Stimulated activated CD8-positive, alpha-beta memory T cell treated with anti-CD3 and anti-CD28 coated beads, Interleukin-4, amount 100 ng/mL, for 48 hours (primary cell): ENCODE results near the gene GPER1.
"Not testable (repeated sequence)": the region's sequence is repeated elsewhere in the genome, so short reads cannot be mapped to it uniquely, and the experiment has no call there.

Experiments
- DNase-seq: peaks from one replicate; pipeline ENCODE4 v3.0.0-alpha.2; 2020

Gene GPER1

GRCh38 chr7:1087952-1088920, at the start of gene GPER1:
TSS of gene GPER1 (plus strand) at chr7:1088113. CDS start at chr7:1091729, 3,616 bp downstream.
- no peak for DNase-seq

DNA sequence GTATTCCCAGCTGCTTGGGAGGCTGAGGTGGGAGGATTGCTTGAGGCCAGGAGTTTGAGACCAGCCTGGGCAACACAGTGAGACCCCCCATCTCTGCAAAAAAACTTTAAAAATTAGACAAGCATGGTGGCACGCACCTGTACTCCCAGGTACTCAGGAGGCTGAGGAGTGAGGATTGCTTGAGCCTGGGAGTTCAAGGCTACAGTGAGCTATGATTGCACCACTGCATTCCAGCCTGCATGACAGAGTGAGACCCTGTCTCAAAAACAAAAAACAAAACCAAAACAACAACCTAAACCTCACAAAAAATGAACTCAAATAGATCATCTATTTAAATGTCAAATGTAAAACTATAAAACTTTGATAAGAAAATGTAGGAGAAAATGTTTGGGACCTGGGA, 47.7 kb upstream of the GPER1 start:
- not testable (repeated sequence) for DNase-seq

DNA sequence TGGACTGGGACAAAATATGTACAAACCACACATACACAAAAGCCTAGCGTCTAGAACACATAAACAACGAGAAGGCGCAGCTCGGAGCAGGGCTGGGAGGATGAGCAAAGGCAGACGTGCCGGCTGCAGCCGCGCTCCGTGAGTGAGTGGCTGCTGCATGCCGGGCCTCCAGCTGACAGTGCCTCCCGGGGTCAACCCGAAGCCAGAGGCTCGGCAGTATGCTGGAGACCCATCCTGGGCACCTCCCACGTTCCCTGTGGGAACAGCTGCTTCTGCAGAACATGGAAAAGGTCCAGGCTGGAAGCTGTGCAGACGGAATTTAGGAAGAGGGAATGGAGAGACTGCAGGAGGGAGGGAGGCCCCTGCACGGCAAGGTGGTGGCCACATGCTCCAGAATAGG, 47.1 kb upstream of the GPER1 start:
- no peak for DNase-seq

DNA sequence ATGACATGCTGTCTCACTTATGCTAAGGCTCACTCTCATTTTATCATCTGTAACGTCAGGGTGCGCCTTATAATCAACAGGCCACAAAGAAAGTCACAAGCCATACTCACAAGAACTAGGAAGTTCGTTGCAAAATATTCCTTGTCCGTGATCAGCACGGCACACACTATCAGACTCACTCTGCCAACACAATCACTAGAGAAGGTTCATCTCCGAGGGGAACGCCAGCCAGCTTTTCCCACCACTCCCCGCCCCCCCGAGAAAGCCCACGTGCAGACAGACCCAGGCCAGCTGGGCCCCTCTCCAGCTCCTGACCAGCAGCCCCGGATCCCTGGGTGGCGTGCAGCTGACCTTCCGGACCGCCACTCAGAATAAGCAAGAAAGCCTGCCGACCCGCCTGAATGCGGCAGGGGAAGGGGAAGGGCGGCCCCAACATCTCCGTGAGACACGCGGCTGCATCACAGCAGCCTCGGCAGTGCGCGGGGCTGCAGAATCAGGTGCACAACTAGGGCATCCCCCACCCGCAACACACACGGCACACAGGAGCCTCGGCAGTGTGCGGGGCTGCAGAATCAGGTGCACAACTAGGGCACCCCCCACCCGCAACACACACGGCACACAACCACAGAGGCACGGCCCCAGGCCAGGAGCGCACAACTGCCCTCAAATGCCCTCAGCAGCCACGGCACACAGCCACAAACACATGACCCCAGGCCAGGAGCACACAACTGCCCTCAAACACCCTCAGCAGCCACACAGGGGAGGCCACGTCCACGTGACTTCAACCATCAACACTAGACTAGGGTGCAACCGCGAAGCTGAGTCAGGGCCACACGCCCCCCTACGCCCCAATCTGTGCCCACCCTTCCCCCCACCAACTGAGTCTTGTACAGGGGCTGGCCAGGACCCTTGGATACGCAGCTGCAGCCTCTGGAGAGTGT, 46.1 kb upstream of the GPER1 start:
- peak; percentile 33 for DNase-seq

DNA sequence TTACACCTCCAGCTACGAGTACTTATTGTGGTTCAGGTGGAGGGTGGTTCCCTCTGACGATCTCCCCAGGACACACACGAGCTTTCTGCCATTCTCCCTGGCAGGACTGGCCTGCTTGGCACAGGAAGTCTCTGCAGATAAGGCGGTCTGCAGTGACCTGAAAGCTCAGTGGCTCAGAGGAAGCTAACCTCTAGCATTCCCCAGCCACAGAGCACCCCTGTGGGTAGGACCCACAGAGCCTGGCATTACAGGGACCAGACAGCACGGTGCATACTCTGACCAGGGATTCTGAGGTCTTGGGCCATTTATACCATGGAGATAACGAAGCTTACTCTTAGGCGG, 45.5 kb upstream of the GPER1 start:
- DNase-seq: no peak

GRCh38 chr7:1043552-1044188, 44.2 kb upstream of the GPER1 start:
- no peak for DNase-seq

DNA sequence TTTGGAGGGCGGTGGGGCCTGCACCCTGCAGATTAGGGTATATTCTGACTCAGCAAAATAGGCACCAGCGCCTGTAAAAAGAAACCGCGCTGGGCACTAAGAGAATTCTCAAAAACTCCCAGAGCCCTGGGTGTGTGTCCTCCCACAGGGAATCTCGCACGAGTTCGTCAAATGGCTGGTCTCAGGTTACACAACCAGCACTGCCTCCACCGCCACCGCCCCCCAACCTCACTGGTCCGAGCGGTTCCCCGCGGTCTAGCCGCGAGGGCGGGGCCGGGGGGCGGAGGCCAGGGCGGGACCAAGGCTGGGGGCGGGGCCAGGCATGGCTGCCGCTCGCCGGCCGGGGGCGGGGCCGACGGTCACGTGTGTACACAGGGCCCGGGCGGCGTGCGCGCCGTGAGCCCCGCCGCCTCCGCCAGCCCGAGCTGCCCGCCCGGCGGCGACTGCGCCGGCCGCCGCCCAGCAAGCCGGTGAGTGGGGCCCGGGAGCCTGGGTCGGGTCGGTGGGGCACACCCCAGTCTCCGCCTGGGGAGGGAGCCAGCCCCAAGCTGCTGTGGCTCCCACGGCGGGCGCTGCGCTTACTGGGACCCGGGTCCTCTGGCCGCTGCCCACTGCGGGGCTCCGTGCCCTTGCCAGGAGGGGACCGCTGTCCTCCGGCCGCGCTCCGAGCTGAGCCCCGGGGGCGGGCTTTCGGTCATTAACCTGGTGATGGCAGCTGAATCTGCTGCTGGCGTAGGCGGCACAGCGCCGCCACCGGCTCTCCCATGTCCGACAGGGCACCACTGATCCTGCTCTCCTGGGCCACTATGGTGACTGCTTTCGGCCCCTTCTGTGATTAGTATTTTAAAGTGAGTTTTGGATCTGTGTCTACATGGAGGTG, 43.5 kb upstream of the GPER1 start, which contains the start of gene GPR146:
Gene GPR146, plus strand, starts transcription at position 358 of the 880 bp plus-strand sequence. CDS start 12,970 bp downstream, outside the sequence.
- peak; percentile 97 for DNase-seq

DNA sequence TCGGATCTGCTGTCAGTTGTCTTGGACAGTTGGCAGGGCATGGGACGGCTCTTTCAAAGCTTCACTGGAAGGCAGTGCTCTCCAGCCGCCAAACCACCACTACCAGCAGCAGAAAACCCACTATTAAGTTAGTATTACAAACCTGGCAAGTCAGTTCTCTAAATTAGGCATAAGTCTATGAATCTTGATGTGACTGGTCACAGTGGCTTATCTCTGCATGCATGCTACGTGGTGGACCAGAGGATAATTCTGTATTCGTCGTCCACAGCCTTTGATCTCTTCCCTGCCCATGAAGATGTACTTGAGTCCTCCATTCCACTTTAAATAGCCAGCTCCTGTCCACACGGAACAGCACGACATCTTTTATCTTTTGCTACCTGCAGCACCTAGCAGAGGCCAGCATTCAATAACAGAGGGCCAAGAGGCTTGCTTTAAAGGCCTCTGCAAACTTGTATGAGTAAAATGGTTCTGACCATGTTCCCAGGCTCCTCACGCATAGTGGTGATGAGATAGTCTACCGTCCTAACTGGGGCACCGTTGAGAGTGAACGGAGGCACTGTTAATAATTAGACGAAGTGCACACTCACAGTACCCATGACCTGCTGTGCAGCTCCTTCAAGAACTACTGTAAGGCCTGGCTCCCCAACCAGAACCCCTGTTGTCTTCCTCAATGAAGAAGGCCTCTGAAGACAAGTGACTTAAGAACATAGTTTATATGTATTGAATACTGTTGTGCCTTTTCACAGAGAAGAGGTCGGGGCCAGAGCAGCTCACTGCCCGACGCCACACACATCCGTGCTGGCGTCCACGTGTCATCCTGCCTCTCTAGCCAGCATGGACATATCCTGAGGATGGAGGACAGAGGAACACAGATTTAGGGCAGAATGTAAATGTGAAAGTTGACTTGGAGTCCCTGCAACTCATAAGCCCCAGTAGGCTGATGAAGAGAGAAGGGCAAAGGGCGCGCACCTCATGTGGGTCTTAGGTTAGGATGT, 42.5 kb upstream of the GPER1 start:
- DNase-seq: no peak

DNA sequence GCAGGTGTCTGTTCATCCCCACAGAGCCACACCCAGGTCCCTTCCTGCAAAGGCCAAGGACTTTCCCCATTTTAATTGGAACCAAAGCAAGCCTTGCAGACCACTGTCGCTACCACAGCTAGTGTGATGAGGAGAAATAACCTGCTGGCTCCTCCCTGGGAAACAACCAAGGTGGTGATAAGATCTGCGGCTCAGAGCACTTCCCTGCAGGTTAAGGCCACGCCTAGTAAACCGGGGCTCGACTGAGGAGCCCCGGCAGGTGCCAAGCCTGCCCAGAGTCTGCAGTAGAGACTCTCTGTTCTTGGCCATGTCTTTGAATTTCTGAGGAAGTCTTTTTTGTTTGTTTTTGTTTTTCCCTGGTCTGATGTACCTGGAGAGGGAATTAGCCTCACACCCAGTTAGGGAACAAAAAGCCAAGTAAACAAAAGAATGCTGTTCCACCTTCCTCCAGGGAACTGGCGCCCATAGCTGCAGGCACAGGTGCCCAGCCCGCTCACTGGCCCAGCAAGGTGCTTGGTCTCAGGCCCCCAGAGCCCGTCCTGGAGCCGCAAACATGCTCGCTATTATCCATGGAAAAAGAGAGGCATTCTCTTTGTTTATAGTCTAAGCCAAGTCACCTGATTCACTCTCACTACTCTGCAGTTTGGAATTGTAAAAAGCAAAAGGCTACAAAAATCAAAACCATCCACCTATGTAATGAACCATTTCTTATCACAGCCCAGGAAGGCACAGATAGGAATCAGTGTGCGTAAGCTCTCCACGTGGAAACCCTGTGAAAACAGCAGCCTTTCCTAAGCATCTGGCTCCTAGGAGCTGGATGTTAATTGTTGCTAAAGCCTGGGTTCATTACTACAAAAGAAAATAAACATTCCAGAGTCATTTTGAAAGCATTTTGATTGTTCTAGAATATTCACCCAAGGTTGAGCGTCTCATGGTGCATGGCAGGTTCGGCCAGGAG, 40.9 kb upstream of the GPER1 start:
- DNase-seq: no peak

DNA sequence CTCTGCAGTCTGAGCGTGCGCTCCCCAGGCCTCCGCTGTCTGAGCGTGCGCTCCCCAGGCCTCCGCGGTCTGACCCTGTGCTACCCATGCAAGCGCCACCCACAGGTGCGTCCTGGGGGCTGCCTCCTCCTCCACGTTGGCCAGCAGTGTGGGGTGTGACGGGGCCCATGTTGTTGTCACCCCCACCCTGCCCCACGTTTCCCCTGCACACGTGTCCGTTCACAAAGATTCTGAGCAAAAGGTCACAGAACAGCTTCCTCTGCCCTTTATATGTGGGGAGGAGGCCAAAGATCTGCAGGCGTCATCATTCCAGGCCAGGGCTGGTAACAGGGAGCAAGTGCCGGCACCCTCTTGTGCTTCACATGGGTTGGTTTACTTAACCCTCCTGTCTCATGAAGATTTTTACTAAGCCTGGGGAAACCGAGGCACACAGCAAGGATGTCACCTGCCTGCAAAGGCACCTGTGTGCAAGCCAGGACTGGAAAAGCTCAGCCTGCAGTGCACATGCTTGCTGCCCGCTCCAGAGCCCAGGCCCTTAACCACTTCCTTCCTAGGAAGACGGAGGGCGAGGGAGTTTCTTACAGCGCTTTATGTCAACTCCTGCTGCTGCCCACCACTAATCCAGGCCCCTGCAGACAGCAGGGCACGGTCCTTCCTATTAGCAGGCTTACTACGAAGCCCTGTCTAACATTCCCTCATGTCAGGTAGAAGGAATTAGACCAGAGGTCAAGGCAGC, 38.7 kb upstream of the GPER1 start:
- DNase-seq: no peak

DNA sequence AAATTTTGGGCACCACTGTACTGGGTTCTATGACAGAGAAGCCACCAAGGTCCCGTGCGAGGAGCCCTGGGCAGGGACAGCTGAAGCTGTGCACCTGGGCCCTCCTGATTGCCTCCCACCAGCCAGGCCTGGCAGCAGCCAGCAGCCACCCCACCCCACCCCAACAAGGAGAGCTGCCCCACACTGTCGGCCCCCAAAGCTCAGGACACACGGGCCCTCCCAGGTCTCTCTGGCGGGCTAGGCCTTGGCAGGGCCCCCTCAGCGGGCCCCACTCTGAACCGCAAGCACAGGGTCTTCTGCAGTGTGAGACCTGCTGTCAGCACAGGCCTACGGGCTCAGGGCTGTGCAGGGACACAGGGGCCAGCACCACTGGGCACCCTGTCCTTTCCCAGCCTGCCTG, 38.1 kb upstream of the GPER1 start:
- no peak for DNase-seq

DNA sequence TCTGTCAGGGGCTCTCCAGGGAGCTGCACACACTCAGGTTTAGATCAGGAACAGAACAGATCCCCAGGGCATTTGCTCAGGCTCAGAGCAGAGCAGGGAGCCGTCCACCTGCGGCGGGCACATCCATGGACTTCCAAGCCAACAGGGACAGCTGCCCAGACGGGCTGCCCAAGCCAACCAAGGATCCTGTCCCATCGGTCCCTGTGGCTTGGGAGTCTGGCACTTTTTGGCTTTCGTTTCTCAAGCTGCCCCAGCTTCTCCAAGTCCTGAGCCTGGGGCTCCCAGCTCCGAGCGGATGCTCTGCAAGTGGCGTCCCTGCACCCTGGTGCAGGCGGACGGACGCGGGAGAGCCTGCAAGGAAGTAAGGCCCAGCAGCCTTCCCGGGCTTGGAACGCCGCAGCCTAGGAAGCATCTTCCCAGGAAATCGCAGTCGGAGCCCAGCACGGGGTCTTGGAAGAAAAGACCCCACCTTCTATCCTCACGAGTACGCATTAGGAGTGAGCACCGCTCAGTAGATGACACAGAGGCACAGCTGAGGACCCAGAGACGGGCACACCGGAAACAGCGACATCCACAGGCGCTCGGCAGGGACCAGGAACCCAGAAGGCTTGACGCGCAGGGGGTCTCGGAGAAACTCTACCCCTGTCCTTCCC, 37.5 kb upstream of the GPER1 start:
- DNase-seq: no peak

- DNase-seq: no peak
These were observed 36.8 kb upstream of the GPER1 start for GRCh38 chr7:1050956-1051690.

GRCh38 chr7:1052031-1052818, 35.7 kb upstream of the GPER1 start:
- DNase-seq: no peak

GRCh38 chr7:1053002-1053411, 34.9 kb upstream of the GPER1 start:
- no peak for DNase-seq

GRCh38 chr7:1053816-1054370, 34.0 kb upstream of the GPER1 start:
- no peak for DNase-seq
